Gastrocnemius medialis (tissue), 4 donors: ENCODE measurements around the gene NAXE. TPM values are rescaled to one million over a fixed set of nuclear protein-coding genes. Genes with fewer than 3 reads are reported as not detected.
A peak's percentile ranks its signal among the peaks of the same experiment; 100 is the strongest.

Experiments used
- ATAC-seq, 2 donors: fragments of 150-250 bp; one replicate each; pipeline ENCODE4 v1.9.1; 2016
- DNase-seq, 2 donors: peaks; one replicate each; pipeline ENCODE4 v3.0.0-alpha.2; 2019
- H3K27ac ChIP-seq, 4 donors: fragments of 200-600 bp; sonication (generic); 1 replicate in 1 of 4; 2 replicates in 3 of 4; pipeline ENCODE4 v1.5.1; 2016 to 2018; ENCODE audit warnings: mild to moderate bottlenecking in 2 of 4, moderate library complexity in 1 of 4
- H3K27me3 ChIP-seq, 3 donors: fragments of 200-600 bp; sonication (generic) in 2 of 3; 1 replicate in 1 of 3; 2 replicates in 2 of 3; pipeline versions ENCODE4 v1.5.1 to v1.6.0; 2016 to 2019; ENCODE audit warnings: mild to moderate bottlenecking in 1 of 3, moderate library complexity in 1 of 3
- H3K36me3 ChIP-seq, 2 donors: fragments of 200-600 bp; sonication (generic) in 1 of 2; one replicate each; pipeline ENCODE4 v1.5.1; 2017 to 2018
- H3K4me1 ChIP-seq, 2 donors: fragments of 200-600 bp; sonication (generic) in 1 of 2; one replicate each; pipeline ENCODE4 v1.5.1; 2016 to 2017; ENCODE audit warnings: mild to moderate bottlenecking in 2 of 2
- H3K4me3 ChIP-seq, 4 donors: fragments of 200-600 bp; sonication (generic) in 3 of 4; 1 replicate in 1 of 4; 2 replicates in 3 of 4; pipeline ENCODE4 v1.5.1; 2016 to 2019; ENCODE audit warnings: mild to moderate bottlenecking in 2 of 4
- H3K9me3 ChIP-seq, 3 donors: fragments of 200-600 bp; sonication (generic) in 2 of 3; 1 replicate in 1 of 3; 2 replicates in 2 of 3; pipeline ENCODE4 v1.5.1; 2016 to 2019
- CTCF ChIP-seq, 5 experiments: fragments of 450-650 bp in 3 of 5; fragments of 200-600 bp in 2 of 5; sonication (generic) in 2 of 5; IDR thresholded peaks in 4 of 5; conservative IDR thresholded peaks in 1 of 5; 1 replicate in 4 of 5; 2 replicates in 1 of 5; pipeline ENCODE4 v1.5.1; 2016 to 2019; ENCODE audit warnings: antibody characterized with exemption in 5 of 5, mild to moderate bottlenecking in 3 of 5, moderate library complexity in 3 of 5
- POLR2A ChIP-seq, 2 donors: fragments of 450-650 bp; IDR thresholded peaks; one replicate each; pipeline ENCODE4 v1.6.1; 2017; ENCODE audit warnings: antibody characterized with exemption in 2 of 2, mild to moderate bottlenecking in 2 of 2, moderate library complexity in 2 of 2
- in situ Hi-C, 4 donors: fragments of 200-750 bp; cut with MboI; loops; one replicate each; pipeline versions ENCODE4 v1.15.0 to v1.8.0; 2017; ENCODE audit warnings: low sequenced_read_pairs in 4 of 4
- intact Hi-C: fragments of 100-400 bp; cut with DNase I; formaldehyde crosslinking; loops from one replicate; pipeline ENCODE4 v1.15.1; 2023; ENCODE audit warnings: low total_unique reads
- total RNA-seq, 4 donors: library from RNA; depleted of rRNA; stranded (reverse); fragments of >200 nt; gene quantifications; one replicate each; pipeline versions ENCODE4 v1.1.0 to v1.2.3, GENCODE V29; 2016

Gene NAXE
- total RNA-seq, 4 donors from 2014 or later: 34.4 to 66.7 (median 46.0) TPM

GRCh38 chr1:156571261-156571852 lies 20.2 kb upstream of the NAXE start:
- Histone ChIP-seq H3K27ac (no peak overlapping the region), H3K36me3 (no peaks in the 10 kb centered on the region), H3K4me1 (peaks cover 0 to 6% of the 10 kb centered on the region in 2 donors), H3K4me3 (peak overlapping the region in 1 of 4 donors; percentile 57), H3K9me3 (no peaks in the 10 kb centered on the region), H3K27me3 (peaks cover 0 to 4% (median 0%) of the 10 kb centered on the region in 3 donors)
- no peak for DNase-seq
- no peak for ATAC-seq
- intact Hi-C loops (no loop called here), in situ Hi-C loops (loop anchor here in 1 of 4 donors (10.0 kb wide), 1 partner anchor 117 kb away; no protein-coding TSS in a partner anchor)
- no peak for TF ChIP-seq CTCF (IDR thresholded peaks at IDR 0.05 in 4 of 5, conservative IDR thresholded peaks at IDR 0.05 in 1 of 5)

GRCh38 chr1:156571919-156572662 lies 19.5 kb upstream of the NAXE start, which contains the start of gene IQGAP3:
IQGAP3 (minus strand) TSS chr1:156572565; CDS start chr1:156572529, 36 bp downstream.
- ATAC-seq (peak; percentile 87 to 96), DNase-seq (peak; percentile 80 to 83)
- TF ChIP-seq POLR2A (IDR thresholded peaks at IDR 0.05) (no peak), CTCF (IDR thresholded peaks at IDR 0.05 in 4 of 5, conservative IDR thresholded peaks at IDR 0.05 in 1 of 5) (no peak)
- peaks cover 0 to 6% of the 10 kb centered on the region in 2 donors for H3K4me1 ChIP-seq
- peaks cover 0 to 4% (median 0%) of the 10 kb centered on the region in 3 donors for H3K27me3 ChIP-seq
- peak within 1 kb of the TSS; percentile 45 to 69 (median 59) for H3K4me3 ChIP-seq
- H3K9me3 ChIP-seq: no peaks in the 10 kb centered on the region
- H3K27ac ChIP-seq: peak within 1 kb of the TSS in 1 of 4 donors; percentile 13
- H3K36me3 ChIP-seq: no peaks in the 10 kb centered on the region
- in situ Hi-C loops: loop anchor here in 1 of 4 donors (10.0 kb wide), 1 partner anchor 117 kb away; no protein-coding TSS in a partner anchor
- intact Hi-C loops: no loop called here

GRCh38 chr1:156572663-156573018 lies 18.9 kb upstream of the NAXE start:
- TF ChIP-seq CTCF (IDR thresholded peaks at IDR 0.05 in 4 of 5, conservative IDR thresholded peaks at IDR 0.05 in 1 of 5): no peak
- no peak for TF ChIP-seq POLR2A (IDR thresholded peaks at IDR 0.05)
- Histone ChIP-seq H3K36me3 (no peaks in the 10 kb centered on the region), H3K9me3 (no peaks in the 10 kb centered on the region), H3K27ac (peak overlapping the region in 1 of 4 donors; percentile 13), H3K4me1 (peaks cover 0 to 6% of the 10 kb centered on the region in 2 donors), H3K27me3 (peaks cover 0 to 4% (median 0%) of the 10 kb centered on the region in 3 donors), H3K4me3 (peak overlapping the region; percentile 45 to 69 (median 59))
- ATAC-seq (peak; percentile 8 to 47), DNase-seq (no peak)
- intact Hi-C loops: no loop called here
- in situ Hi-C loops: loop anchor here in 1 of 4 donors (10.0 kb wide), 1 partner anchor 118 kb away; no protein-coding TSS in a partner anchor

- in situ Hi-C loops (loop anchor here in 1 of 4 donors (10.0 kb wide), 1 partner anchor 119 kb away; no protein-coding TSS in a partner anchor), intact Hi-C loops (no loop called here)
- Histone ChIP-seq H3K9me3 (no peaks in the 10 kb centered on the region), H3K27me3 (peaks cover 0 to 4% (median 0%) of the 10 kb centered on the region in 3 donors), H3K36me3 (no peaks in the 10 kb centered on the region), H3K4me1 (peaks cover 0 to 6% of the 10 kb centered on the region in 2 donors), H3K4me3 (no peak overlapping the region), H3K27ac (no peak overlapping the region)
- no peak for ATAC-seq
- DNase-seq: no peak
- TF ChIP-seq POLR2A (IDR thresholded peaks at IDR 0.05) (no peak), CTCF (IDR thresholded peaks at IDR 0.05 in 4 of 5, conservative IDR thresholded peaks at IDR 0.05 in 1 of 5) (no peak)
Measured at GRCh38 chr1:156574039-156574633, 17.4 kb upstream of the NAXE start.
